Hepatocyte (in vitro differentiated cells): Measurements from ENCODE around the gene FGGY.

Experiments used
- CTCF ChIP-seq: fragments of 200-600 bp; sonication (generic); IDR thresholded peaks from 2 replicates; pipeline ENCODE4 v1.5.1; 2016; ENCODE audit warnings: antibody characterized with exemption, mild to moderate bottlenecking; ENCODE audit not compliant: poor library complexity
- EZH2 ChIP-seq: fragments of 200-600 bp; sonication (generic); IDR thresholded peaks from 2 replicates; pipeline ENCODE4 v1.6.1; 2016; ENCODE audit warnings: antibody characterized with exemption, mild to moderate bottlenecking, borderline replicate concordance
- EZH2phosphoT487 ChIP-seq: fragments of 200-600 bp; sonication (generic); IDR thresholded peaks from one replicate; pipeline ENCODE4 v1.6.1; 2018; ENCODE audit warnings: antibody characterized with exemption, mild to moderate bottlenecking, low read depth, moderate library complexity; ENCODE audit not compliant: unreplicated experiment, severe bottlenecking

DNA sequence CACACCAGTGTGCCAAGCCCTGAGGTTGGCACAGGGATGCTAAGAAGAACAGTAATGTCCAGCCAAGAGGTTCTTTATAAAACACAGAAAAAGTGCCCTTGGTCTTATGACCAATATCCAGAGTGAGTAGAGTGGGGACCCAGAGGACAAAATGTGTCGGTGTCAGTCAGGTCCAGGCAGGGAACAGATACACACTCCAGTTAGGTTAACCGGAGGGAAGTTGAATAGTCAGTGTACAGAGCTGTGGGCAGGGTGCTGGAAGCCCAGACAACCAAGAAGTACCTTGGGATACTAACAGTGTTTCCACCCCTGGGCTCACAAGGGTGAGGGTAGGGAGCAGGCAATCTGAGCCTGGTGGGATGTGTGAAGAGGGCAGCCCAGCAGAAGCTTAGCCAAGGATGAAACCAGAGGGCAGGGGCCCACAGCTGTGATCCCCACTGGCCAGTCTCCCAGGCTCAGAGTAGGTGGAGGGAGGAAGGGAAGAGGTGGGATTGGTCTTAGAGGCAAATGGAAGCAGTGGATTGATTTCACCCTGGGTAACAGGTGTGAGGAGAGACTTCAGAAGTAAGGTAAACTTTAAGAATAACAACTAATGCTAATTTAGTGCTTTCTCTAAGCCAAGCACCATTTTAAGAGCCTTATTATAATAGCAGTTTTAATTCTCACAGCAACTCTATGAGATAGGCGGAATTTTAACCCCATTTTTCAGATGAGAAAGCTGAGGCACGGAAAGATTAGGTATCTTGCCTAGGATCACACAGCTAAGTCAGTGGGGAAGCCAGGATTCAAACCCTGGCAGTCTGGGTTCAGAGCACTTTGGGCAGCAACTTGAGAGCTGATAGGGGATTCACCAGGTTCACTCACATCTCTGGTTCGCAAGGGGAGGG, 374.4 kb downstream of the FGGY start:
- TF ChIP-seq EZH2 (no peak), CTCF (no peak), EZH2phosphoT487 (no peak)
